IMR-90 (cell line): ENCODE measurements around the gene OXSR1. TPM values are rescaled to one million over a fixed set of nuclear protein-coding genes. Genes with fewer than 3 reads are reported as not detected.

ENCODE experiments used
- ATAC-seq: fragments of 200-7000 bp; cut with Tn5 transposase; 2 replicates; pipeline ENCODE4 v1.9.1; 2020; ENCODE audit warnings: low read depth, mild to moderate bottlenecking, moderate library complexity
- BruUV-seq: library from RNA; stranded (reverse); fragments of 400-500 nt; replicated peaks from 2 replicates; lab custom pipeline; 2021; lab: Mats Ljungman, UMichigan
- CTCF ChIA-PET: fragments of 300-600 bp; formaldehyde crosslinking; extraction: SDS; loops from one replicate; lab custom pipeline; 2021; ENCODE audit warnings: antibody characterized with exemption; lab: Yijun Ruan, JAX
- POLR2A ChIA-PET: fragments of 300-600 bp; sonication (Branson Sonifier 250); formaldehyde crosslinking; loops from one replicate; lab custom pipeline; 2022; ENCODE audit warnings: antibody characterized with exemption; ENCODE audit not compliant: unreplicated experiment; lab: Charles Lee
- DNase-seq: peaks from one replicate; pipeline ENCODE4 v3.0.0; 2013
- H2AFZ ChIP-seq: replicated peaks from 2 replicates; pipeline ENCODE3; 2013; ENCODE audit warnings: low read length, mild to moderate bottlenecking; ENCODE audit not compliant: poor library complexity
- H2AK5ac ChIP-seq: 2 replicates; pipeline ENCODE4 v1.6.1; 2013; ENCODE audit warnings: low read depth, low read length, inconsistent platforms
- H2AK9ac ChIP-seq: replicated peaks from 2 replicates; pipeline ENCODE3; 2013; ENCODE audit warnings: mild to moderate bottlenecking, low read depth, low read length, moderate library complexity; ENCODE audit not compliant: poor library complexity
- H2BK120ac ChIP-seq: 2 replicates; pipeline ENCODE4 v1.6.1; 2013; ENCODE audit warnings: low read depth, low read length, inconsistent platforms
- H2BK15ac ChIP-seq: 3 replicates; pipeline ENCODE4 v1.6.1; 2013; ENCODE audit warnings: low read depth, low read length, inconsistent platforms
- H2BK20ac ChIP-seq: 2 replicates; pipeline ENCODE4 v1.6.1; 2013; ENCODE audit warnings: low read depth, mild to moderate bottlenecking, inconsistent platforms, low read length, moderate library complexity
- H2BK5ac ChIP-seq: 2 replicates; pipeline ENCODE4 v1.6.1; 2013; ENCODE audit warnings: mild to moderate bottlenecking, low read depth, low read length, inconsistent platforms; ENCODE audit not compliant: poor library complexity, severe bottlenecking
- H3K14ac ChIP-seq: replicated peaks from 2 replicates; pipeline ENCODE4 v1.6.1; 2013; ENCODE audit warnings: low read depth, low read length, inconsistent platforms
- H3K18ac ChIP-seq: 2 replicates; pipeline ENCODE4 v1.6.1; 2013; ENCODE audit warnings: low read depth, low read length, control low read depth
- H3K23ac ChIP-seq: 2 replicates; pipeline ENCODE4 v1.6.1; 2013; ENCODE audit warnings: low read depth, low read length, inconsistent platforms
- H3K27ac ChIP-seq: 2 replicates; pipeline ENCODE4 v1.5.1; 2013; ENCODE audit warnings: mild to moderate bottlenecking, control low read depth, low read length; ENCODE audit not compliant: insufficient read depth
- H3K27me3 ChIP-seq: 2 replicates; pipeline ENCODE4 v1.6.1; 2013; ENCODE audit warnings: low read length; ENCODE audit not compliant: control insufficient read depth, insufficient read depth
- H3K36me3 ChIP-seq: 2 replicates; pipeline ENCODE4 v1.6.1; 2013; ENCODE audit warnings: low read length, mixed read lengths; ENCODE audit not compliant: control insufficient read depth, insufficient read depth
- H3K4ac ChIP-seq: 2 replicates; pipeline ENCODE4 v1.6.1; 2013; ENCODE audit warnings: low read depth, low read length, inconsistent platforms
- H3K4me1 ChIP-seq: 2 replicates; pipeline ENCODE4 v1.6.1; 2013; ENCODE audit warnings: low read length, mixed read lengths; ENCODE audit not compliant: control insufficient read depth, insufficient read depth
- H3K4me2 ChIP-seq: 2 replicates; pipeline ENCODE4 v1.6.1; 2013; ENCODE audit warnings: low read depth, mild to moderate bottlenecking, control low read depth, low read length, moderate library complexity
- H3K4me3 ChIP-seq: 2 replicates; pipeline ENCODE4 v1.5.1; 2013; ENCODE audit warnings: low read depth, mild to moderate bottlenecking, control low read depth, low read length, moderate library complexity; ENCODE audit not compliant: insufficient read depth
- H3K56ac ChIP-seq: 2 replicates; pipeline ENCODE4 v1.6.1; 2013; ENCODE audit warnings: low read length, inconsistent platforms; ENCODE audit not compliant: insufficient read depth; ENCODE audit errors: extremely low read depth
- H3K79me1 ChIP-seq, 2 experiments: 2 replicates each; pipeline ENCODE4 v1.6.1; 2013; ENCODE audit warnings: low read length in 2 of 2, inconsistent platforms in 1 of 2, low read depth in 1 of 2
- H3K9ac ChIP-seq: 2 replicates; pipeline ENCODE4 v1.6.1; 2013; ENCODE audit warnings: low read depth, low read length, control low read depth
- H3K9me1 ChIP-seq: 2 replicates; pipeline ENCODE4 v1.6.1; 2013; ENCODE audit warnings: low read length, inconsistent platforms; ENCODE audit not compliant: insufficient read depth
- H3K9me3 ChIP-seq: 2 replicates; pipeline ENCODE4 v1.6.1; 2013; ENCODE audit warnings: low read length; ENCODE audit not compliant: control insufficient read depth, insufficient read depth
- H4K20me1 ChIP-seq: 2 replicates; pipeline ENCODE4 v1.6.1; 2013; ENCODE audit warnings: low read length, inconsistent platforms; ENCODE audit not compliant: insufficient read depth
- H4K5ac ChIP-seq: 2 replicates; pipeline ENCODE4 v1.6.1; 2013; ENCODE audit warnings: mild to moderate bottlenecking, low read depth, low read length, control low read depth
- H4K8ac ChIP-seq, 2 experiments: 2 replicates each; pipeline ENCODE4 v1.6.1; 2013; ENCODE audit warnings: low read depth in 2 of 2, low read length in 2 of 2, control low read depth in 1 of 2, inconsistent platforms in 1 of 2
- H4K91ac ChIP-seq: 2 replicates; pipeline ENCODE4 v1.6.1; 2013; ENCODE audit warnings: low read depth, low read length, inconsistent platforms; ENCODE audit not compliant: insufficient read depth
- BHLHE40 ChIP-seq: fragments of 150-350 bp; IDR thresholded peaks from 2 replicates; pipeline ENCODE4 v1.6.1; 2016; ENCODE audit warnings: mild to moderate bottlenecking, low read depth, low read length
- CEBPB ChIP-seq: IDR thresholded peaks from 2 replicates; pipeline ENCODE4 v1.6.1; 2012; ENCODE audit warnings: low read depth, low read length, improper control_type of control experiment
- CTCF ChIP-seq: conservative IDR thresholded peaks from 2 replicates; pipeline ENCODE4 v1.5.1; 2012; ENCODE audit warnings: mild to moderate bottlenecking, low read depth, low read length, improper control_type of control experiment
- ELK1 ChIP-seq: fragments of 150-350 bp; IDR thresholded peaks from 2 replicates; pipeline ENCODE4 v1.6.1; 2016; ENCODE audit warnings: low read depth, mild to moderate bottlenecking, low read length, moderate library complexity, borderline replicate concordance
- FOS ChIP-seq: fragments of 150-350 bp; IDR thresholded peaks from 2 replicates; pipeline ENCODE4 v1.6.1; 2016; ENCODE audit warnings: low read depth, low read length
- MAFK ChIP-seq: IDR thresholded peaks from 2 replicates; pipeline ENCODE4 v1.6.1; 2012; ENCODE audit warnings: low read depth, low read length, improper control_type of control experiment
- MAZ ChIP-seq: IDR thresholded peaks from 2 replicates; pipeline ENCODE4 v1.6.1; 2012; ENCODE audit warnings: low read depth, mild to moderate bottlenecking, low read length, improper control_type of control experiment, moderate library complexity, borderline replicate concordance
- MXI1 ChIP-seq: IDR thresholded peaks from 2 replicates; pipeline ENCODE4 v1.6.1; 2012; ENCODE audit warnings: low read depth, mild to moderate bottlenecking, low read length, moderate library complexity, borderline replicate concordance
- NFE2L2 ChIP-seq: fragments of 150-350 bp; IDR thresholded peaks from 2 replicates; pipeline ENCODE4 v1.6.1; 2016; ENCODE audit warnings: low read depth, mild to moderate bottlenecking, low read length
- POLR2A ChIP-seq: IDR thresholded peaks from 2 replicates; pipeline ENCODE4 v1.6.1; 2012; ENCODE audit warnings: mild to moderate bottlenecking, low read depth, low read length
- RAD21 ChIP-seq: IDR thresholded peaks from 2 replicates; pipeline ENCODE4 v1.6.1; 2012; ENCODE audit warnings: low read length, improper control_type of control experiment
- RFX5 ChIP-seq: IDR thresholded peaks from 2 replicates; pipeline ENCODE4 v1.8.0; 2012; ENCODE audit warnings: low read depth, mild to moderate bottlenecking, low read length, moderate library complexity
- SMC3 ChIP-seq: fragments of 150-350 bp; IDR thresholded peaks from 2 replicates; pipeline ENCODE4 v1.6.1; 2016; ENCODE audit warnings: low read depth, mild to moderate bottlenecking, antibody characterized with exemption, low read length, moderate library complexity
- USF2 ChIP-seq: fragments of 150-350 bp; IDR thresholded peaks from 2 replicates; pipeline ENCODE4 v1.6.1; 2017; ENCODE audit warnings: mild to moderate bottlenecking, antibody characterized with exemption, low read length, low read depth
- whole genome bisulfite sequencing, 2 experiments: methylation state at CpG; one replicate each; pipeline versions ENCODE4 v1.1.5 to v1.1.7; 2013; ENCODE audit warnings: missing lambda C conversion rate in 2 of 2; ENCODE audit not compliant: insufficient read length in 1 of 2; ENCODE audit errors: extremely low coverage in 2 of 2; 5-methylcytosine and 5-hydroxymethylcytosine counted together
- dilution Hi-C: fragments of 300-500 bp; cut with HindIII; formaldehyde crosslinking; loops from one replicate; pipeline ENCODE4 v1.14.3; 2018; ENCODE audit warnings: low sequenced_read_pairs; ENCODE audit not compliant: unreplicated experiment
- in situ Hi-C: fragments of 300-500 bp; cut with MboI; formaldehyde crosslinking; loops from 3 replicates; pipeline ENCODE4 v1.14.3; 2019; ENCODE audit warnings: low sequenced_read_pairs, inconsistent platforms, mixed read lengths
- intact Hi-C: fragments of 100-400 bp; cut with micrococcal nuclease; formaldehyde crosslinking; loops from 2 replicates; pipeline ENCODE4 v1.10.0; 2022
- polyA plus RNA-seq, 3 experiments: library from polyadenylated mRNA; depleted of rRNA; stranded (reverse); fragments of >200 nt; gene quantifications; 2 replicates each; pipeline ENCODE4 v1.2.3, GENCODE V29; 2012; ENCODE audit warnings: low replicate concordance in 1 of 3
- total RNA-seq: library from RNA; depleted of rRNA; stranded (reverse); fragments of >200 nt; gene quantifications from 2 replicates; pipeline ENCODE4 v1.2.3, GENCODE V29; 2012

OXSR1 gene
- total and polyA plus RNA-seq, 2 of the 4 experiments (the other 2 are of a cell fraction): 32.9 to 37.6 TPM

- Histone ChIP-seq H3K56ac (no peak overlapping the region), H4K20me1 (no peaks in the 10 kb centered on the region), H3K9me3 (no peaks in the 10 kb centered on the region), H2BK15ac (no peak overlapping the region), H2AK5ac (no peak overlapping the region), H3K23ac (no peak overlapping the region), H4K8ac (no peak overlapping the region), H2AK9ac (no peak overlapping the region), H3K4me3 (no peak overlapping the region), H3K27ac (no peak overlapping the region), H3K18ac (no peak overlapping the region), H2BK120ac (no peak overlapping the region), H2AFZ (no peak overlapping the region), H2BK20ac (no peak overlapping the region), H3K14ac (no peak overlapping the region), H3K36me3 (peaks cover 24% of the 10 kb centered on the region), H3K4ac (no peak overlapping the region), H4K91ac (no peak overlapping the region), H3K79me1 (no peaks in the 10 kb centered on the region), H3K27me3 (peaks cover 6% of the 10 kb centered on the region; the same call in 1 of the 2 replicates), H4K5ac (no peak overlapping the region), H3K4me1 (no peaks in the 10 kb centered on the region), H3K9ac (no peak overlapping the region), H2BK5ac (no peak overlapping the region), H3K4me2 (no peak overlapping the region), H3K9me1 (0 out of 2 replicates have a peak, but pooled peaks cover 3% of the 10 kb centered on the region)
- POLR2A ChIA-PET: interaction anchor here (1.1 kb wide), 1 partner anchor 17 kb away, joined by 3 read pairs; the partner anchor contains the start of gene ACAA1
- DNase-seq (no peak), ATAC-seq (no peak)
- dilution Hi-C loops (no loop called here), in situ Hi-C loops (loop anchor here (10.0 kb wide), 1 partner anchor 225 kb away; the partner anchor contains the start of gene XYLB), intact Hi-C loops (loop anchor here (2.0 kb wide), 1 partner anchor 227 kb away; the partner anchor contains the start of gene XYLB)
- no TSS peak for BruUV-seq
- no CpG with 5 or more reads among the region's 7 CpGs for WGBS, 2 experiments
- CTCF ChIA-PET: interaction anchor here (1.0 kb wide), 1 partner anchor 178 kb away, joined by 3 read pairs; no protein-coding TSS in a partner anchor
- no peak for TF ChIP-seq NFE2L2
- no peak for TF ChIP-seq USF2
- TF ChIP-seq RFX5: no peak
- TF ChIP-seq MXI1: no peak
- no peak for TF ChIP-seq CEBPB
- TF ChIP-seq ELK1: no peak
- TF ChIP-seq RAD21: no peak
- TF ChIP-seq MAZ: no peak
- TF ChIP-seq BHLHE40: no peak
- TF ChIP-seq FOS: no peak
- no peak for TF ChIP-seq MAFK
- TF ChIP-seq CTCF: no peak
- TF ChIP-seq POLR2A: no peak
- no peak for TF ChIP-seq SMC3
These were observed 45.3 kb upstream of the OXSR1 start for GRCh38 chr3:38119821-38120692.
